GM12878 (cell line): ENCODE measurements around the gene ANKFY1. TPM values are rescaled to one million over a fixed set of nuclear protein-coding genes. Genes with fewer than 3 reads are reported as not detected.

ENCODE experiments used
- ATAC-seq: fragments of 200-7000 bp; cut with Tn5 transposase; 3 replicates; pipeline ENCODE4 v1.9.1; 2020; ENCODE audit warnings: mild to moderate bottlenecking, moderate library complexity
- BruUV-seq: library from RNA; stranded (reverse); fragments of 400-500 nt; replicated peaks from 2 replicates; lab custom pipeline; 2021; lab: Mats Ljungman, UMichigan
- CTCF ChIA-PET: fragments of 300-600 bp; sonication (Branson Sonifier 250); formaldehyde crosslinking; extraction: SDS; loops from one replicate; lab custom pipeline; 2021; ENCODE audit warnings: inconsistent platforms; lab: Yijun Ruan, JAX
- POLR2A ChIA-PET: fragments of 350-600 bp; formaldehyde crosslinking; extraction: SDS; loops from one replicate; lab custom pipeline; 2021; ENCODE audit warnings: inconsistent platforms; lab: Charles Lee
- RAD21 ChIA-PET: fragments of 300-600 bp; sonication (Branson Sonifier 250); formaldehyde crosslinking; loops from one replicate; lab custom pipeline; 2023; ENCODE audit warnings: antibody characterized with exemption; ENCODE audit not compliant: unreplicated experiment; lab: Charles Lee
- SMC1A ChIA-PET: fragments of 300-600 bp; sonication (Branson Sonifier 250); formaldehyde crosslinking; loops from one replicate; lab custom pipeline; 2023; ENCODE audit not compliant: unreplicated experiment, uncharacterized antibody; lab: Charles Lee
- DNase-seq: peaks from one replicate; pipeline ENCODE4 v3.0.0-alpha.2; 2011; ENCODE audit warnings: low read depth, low spot score
- FAIRE-seq: peaks from 3 replicates; lab custom pipeline; 2011; peaks lifted over from hg19 to GRCh38; lab: Jason Lieb, UNC
- H2AFZ ChIP-seq: 2 replicates; pipeline ENCODE4 v1.6.0; 2011; ENCODE audit warnings: low read depth, low read length, control low read depth; ENCODE audit not compliant: control insufficient read depth
- H3K27ac ChIP-seq: 2 replicates; pipeline ENCODE4 v1.5.1; 2011; ENCODE audit warnings: control low read depth; ENCODE audit not compliant: control insufficient read depth, insufficient read depth
- H3K27me3 ChIP-seq, 2 experiments: replicated peaks in 1 of 2; 2 replicates each; pipeline versions ENCODE4 v1.6.0 to v1.6.1; 2011; ENCODE audit warnings: low read length in 1 of 2; ENCODE audit not compliant: control insufficient read depth in 2 of 2, insufficient read depth in 2 of 2
- H3K36me3 ChIP-seq, 2 experiments: 2 replicates each; pipeline ENCODE4 v1.5.1; 2011; ENCODE audit warnings: low read length in 1 of 2; ENCODE audit not compliant: control insufficient read depth in 2 of 2, insufficient read depth in 2 of 2
- H3K4me1 ChIP-seq: 2 replicates; pipeline ENCODE4 v1.6.1; 2011; ENCODE audit warnings: mild to moderate bottlenecking, low read length, moderate library complexity, mixed read lengths; ENCODE audit not compliant: control insufficient read depth, insufficient read depth
- H3K4me2 ChIP-seq: 2 replicates; pipeline ENCODE4 v1.6.0; 2011; ENCODE audit warnings: control low read depth; ENCODE audit not compliant: control insufficient read depth, insufficient read depth
- H3K4me3 ChIP-seq: fragments of 200-600 bp; sonication (generic); 2 replicates; pipeline ENCODE4 v1.5.1; 2016
- H3K79me2 ChIP-seq: 2 replicates; pipeline ENCODE4 v1.6.0; 2011; ENCODE audit warnings: low read length; ENCODE audit not compliant: control insufficient read depth, insufficient read depth
- H3K9ac ChIP-seq: 2 replicates; pipeline ENCODE4 v1.8.0; 2011; ENCODE audit warnings: low read length, control low read depth, mixed read lengths; ENCODE audit not compliant: control insufficient read depth, insufficient read depth
- H3K9me3 ChIP-seq: replicated peaks from 3 replicates; pipeline ENCODE4 v1.5.1; 2011; ENCODE audit warnings: mild to moderate bottlenecking, low read length; ENCODE audit not compliant: control insufficient read depth, insufficient read depth
- H4K20me1 ChIP-seq: 2 replicates; pipeline ENCODE4 v1.6.0; 2011; ENCODE audit not compliant: control insufficient read depth, insufficient read depth
- CHD1 ChIP-seq: IDR thresholded peaks from 2 replicates; pipeline ENCODE4 v1.6.1; 2012; ENCODE audit warnings: low read depth, low read length, improper control_type of control experiment
- CREM ChIP-seq: IDR thresholded peaks from 2 replicates; pipeline ENCODE4 v1.6.1; 2014; ENCODE audit warnings: antibody characterized with exemption, low read depth
- GABPA ChIP-seq: IDR thresholded peaks from 2 replicates; pipeline ENCODE4 v1.6.1; 2014; ENCODE audit warnings: antibody characterized with exemption, low read depth, mild to moderate bottlenecking, inconsistent platforms
- HDAC2 ChIP-seq: fragments of 200-600 bp; sonication (generic); IDR thresholded peaks from 2 replicates; pipeline ENCODE4 v1.6.1; 2017
- IRF4 ChIP-seq: IDR thresholded peaks from 2 replicates; pipeline ENCODE4 v1.6.1; 2011; ENCODE audit warnings: low read depth, low read length
- KDM1A ChIP-seq: fragments of 200-600 bp; sonication (generic); IDR thresholded peaks from 2 replicates; pipeline ENCODE4 v1.6.1; 2016; ENCODE audit warnings: borderline replicate concordance
- MEF2A ChIP-seq: IDR thresholded peaks from 2 replicates; pipeline ENCODE4 v1.6.1; 2011; ENCODE audit warnings: low read depth, mild to moderate bottlenecking, low read length, moderate library complexity; ENCODE audit not compliant: insufficient read depth
- NBN ChIP-seq: fragments of 450-650 bp; IDR thresholded peaks from 2 replicates; pipeline ENCODE4 v1.6.1; 2016
- NFXL1 ChIP-seq: fragments of 450-650 bp; IDR thresholded peaks from 2 replicates; pipeline ENCODE4 v1.6.1; 2017; ENCODE audit warnings: antibody characterized with exemption, mild to moderate bottlenecking, borderline replicate concordance
- NR2F1 ChIP-seq: fragments of 450-650 bp; conservative IDR thresholded peaks from 2 replicates; pipeline ENCODE4 v1.6.1; 2017; ENCODE audit warnings: mild to moderate bottlenecking
- NRF1 ChIP-seq: conservative IDR thresholded peaks from 2 replicates; pipeline ENCODE4 v1.6.1; 2011; ENCODE audit warnings: mild to moderate bottlenecking, low read depth, low read length, improper control_type of control experiment
- RUNX3 ChIP-seq: IDR thresholded peaks from 2 replicates; pipeline ENCODE4 v1.6.1; 2012; ENCODE audit warnings: low read length, inconsistent platforms
- SRF ChIP-seq, 2 experiments: IDR thresholded peaks; 2 replicates each; pipeline ENCODE4 v1.6.1; 2011; ENCODE audit warnings: low read depth in 2 of 2, low read length in 2 of 2, mild to moderate bottlenecking in 1 of 2, moderate library complexity in 1 of 2
- TAF1 ChIP-seq: IDR thresholded peaks from 2 replicates; pipeline ENCODE4 v1.6.1; 2011; ENCODE audit warnings: mild to moderate bottlenecking, low read depth, low read length, borderline replicate concordance
- ZNF24 ChIP-seq: fragments of 450-650 bp; IDR thresholded peaks from 2 replicates; pipeline ENCODE4 v1.6.1; 2017; ENCODE audit warnings: antibody characterized with exemption, mild to moderate bottlenecking
- WGBS: methylation state at CpG from one replicate; pipeline ENCODE4 v1.1.6; 2016; ENCODE audit warnings: low lambda C conversion rate; ENCODE audit not compliant: insufficient replicate concordance, insufficient coverage; ENCODE audit errors: missing lambda C conversion rate; 5-methylcytosine and 5-hydroxymethylcytosine counted together
- in situ Hi-C: fragments of 300-500 bp; cut with MboI; formaldehyde crosslinking; loops from 9 replicates; pipeline ENCODE4 v1.14.3; 2018; ENCODE audit warnings: mixed read lengths
- intact Hi-C: fragments of 100-400 bp; cut with micrococcal nuclease; formaldehyde crosslinking; loops from one replicate; pipeline ENCODE4 v1.14.2; 2022; ENCODE audit not compliant: unreplicated experiment
- polyA plus RNA-seq, 11 experiments: library from polyadenylated mRNA; depleted of rRNA in 4 of 11; unstranded in 6 of 11; stranded (reverse) in 5 of 11; fragments of >200 nt; fragmentation: Nextera tagmentation in 4 of 11; fragmentation: Illumina TruSeq in 1 of 11; extraction: Ambion mirVana in 4 of 11; extraction: Trizol in 1 of 11; gene quantifications; 1 replicate in 1 of 11; 2 replicates in 10 of 11; pipeline versions ENCODE4 v1.2.1 to v1.2.3, GENCODE V29; 2011 to 2016; ENCODE audit warnings: inconsistent platforms in 2 of 11, missing spikeins in 2 of 11, low read depth in 1 of 11
- total RNA-seq, 4 experiments: library from RNA; depleted of rRNA in 3 of 4; stranded (reverse); fragments of >200 nt in 3 of 4; fragmentation: Illumina TruSeq in 1 of 4; extraction: Trizol in 1 of 4; gene quantifications; 2 replicates each; pipeline versions ENCODE4 v1.2.1 to v1.2.3, GENCODE V29; 2013 to 2021
- TF ChIP-seq, protein P1 (sequence below): fragments of 450-650 bp; formaldehyde crosslinking; IDR thresholded peaks from 2 replicates; pipeline ENCODE4 v1.5.0; 2022; ENCODE audit warnings: mild to moderate bottlenecking, missing genetic modification characterization
- TF ChIP-seq, protein P2 (sequence below): fragments of 450-650 bp; IDR thresholded peaks from 2 replicates; pipeline ENCODE4 v1.6.1; 2016; ENCODE audit warnings: mild to moderate bottlenecking
- TF ChIP-seq, protein P3 (sequence below): IDR thresholded peaks from 2 replicates; pipeline ENCODE4 v1.6.1; 2011; ENCODE audit warnings: borderline replicate concordance, low read depth, mild to moderate bottlenecking, moderate library complexity, mixed read lengths, low read length; ENCODE audit not compliant: insufficient read depth; ENCODE audit errors: extremely low read length

Gene ANKFY1
- total and polyA plus RNA-seq, 10 of the 15 experiments (the other 5 are each of a cell fraction or from before 2014, with no cell fraction given): 3.0 to 27.7 (median 16.4) TPM

DNA sequence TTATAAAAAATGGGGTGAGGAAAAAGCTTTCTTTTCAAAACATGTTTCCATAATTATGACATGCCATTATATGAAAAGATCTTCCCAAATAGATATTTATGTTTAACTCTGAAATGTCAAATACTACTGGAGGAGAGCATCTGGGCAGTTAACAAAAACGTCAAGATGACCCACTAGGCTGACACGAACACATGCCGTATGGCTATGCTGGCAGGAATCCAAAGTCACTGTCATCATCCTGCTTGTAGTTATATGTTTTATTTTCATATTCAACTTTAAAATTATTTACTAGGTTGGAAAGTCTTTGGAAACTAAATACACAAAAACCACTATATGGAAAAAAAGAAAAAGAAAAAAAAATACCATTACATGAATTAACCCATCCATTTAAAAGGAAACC lies 27.3 kb downstream of the ANKFY1 start (continued):
- TF ChIP-seq, protein P1, sequence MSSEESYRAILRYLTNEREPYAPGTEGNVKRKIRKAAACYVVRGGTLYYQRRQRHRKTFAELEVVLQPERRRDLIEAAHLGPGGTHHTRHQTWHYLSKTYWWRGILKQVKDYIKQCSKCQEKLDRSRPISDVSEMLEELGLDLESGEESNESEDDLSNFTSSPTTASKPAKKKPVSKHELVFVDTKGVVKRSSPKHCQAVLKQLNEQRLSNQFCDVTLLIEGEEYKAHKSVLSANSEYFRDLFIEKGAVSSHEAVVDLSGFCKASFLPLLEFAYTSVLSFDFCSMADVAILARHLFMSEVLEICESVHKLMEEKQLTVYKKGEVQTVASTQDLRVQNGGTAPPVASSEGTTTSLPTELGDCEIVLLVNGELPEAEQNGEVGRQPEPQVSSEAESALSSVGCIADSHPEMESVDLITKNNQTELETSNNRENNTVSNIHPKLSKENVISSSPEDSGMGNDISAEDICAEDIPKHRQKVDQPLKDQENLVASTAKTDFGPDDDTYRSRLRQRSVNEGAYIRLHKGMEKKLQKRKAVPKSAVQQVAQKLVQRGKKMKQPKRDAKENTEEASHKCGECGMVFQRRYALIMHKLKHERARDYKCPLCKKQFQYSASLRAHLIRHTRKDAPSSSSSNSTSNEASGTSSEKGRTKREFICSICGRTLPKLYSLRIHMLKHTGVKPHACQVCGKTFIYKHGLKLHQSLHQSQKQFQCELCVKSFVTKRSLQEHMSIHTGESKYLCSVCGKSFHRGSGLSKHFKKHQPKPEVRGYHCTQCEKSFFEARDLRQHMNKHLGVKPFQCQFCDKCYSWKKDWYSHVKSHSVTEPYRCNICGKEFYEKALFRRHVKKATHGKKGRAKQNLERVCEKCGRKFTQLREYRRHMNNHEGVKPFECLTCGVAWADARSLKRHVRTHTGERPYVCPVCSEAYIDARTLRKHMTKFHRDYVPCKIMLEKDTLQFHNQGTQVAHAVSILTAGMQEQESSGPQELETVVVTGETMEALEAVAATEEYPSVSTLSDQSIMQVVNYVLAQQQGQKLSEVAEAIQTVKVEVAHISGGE (CRISPR knock-in tag): no peak
- TF ChIP-seq IRF4 (no peak), NR2F1 (no peak)

DNA sequence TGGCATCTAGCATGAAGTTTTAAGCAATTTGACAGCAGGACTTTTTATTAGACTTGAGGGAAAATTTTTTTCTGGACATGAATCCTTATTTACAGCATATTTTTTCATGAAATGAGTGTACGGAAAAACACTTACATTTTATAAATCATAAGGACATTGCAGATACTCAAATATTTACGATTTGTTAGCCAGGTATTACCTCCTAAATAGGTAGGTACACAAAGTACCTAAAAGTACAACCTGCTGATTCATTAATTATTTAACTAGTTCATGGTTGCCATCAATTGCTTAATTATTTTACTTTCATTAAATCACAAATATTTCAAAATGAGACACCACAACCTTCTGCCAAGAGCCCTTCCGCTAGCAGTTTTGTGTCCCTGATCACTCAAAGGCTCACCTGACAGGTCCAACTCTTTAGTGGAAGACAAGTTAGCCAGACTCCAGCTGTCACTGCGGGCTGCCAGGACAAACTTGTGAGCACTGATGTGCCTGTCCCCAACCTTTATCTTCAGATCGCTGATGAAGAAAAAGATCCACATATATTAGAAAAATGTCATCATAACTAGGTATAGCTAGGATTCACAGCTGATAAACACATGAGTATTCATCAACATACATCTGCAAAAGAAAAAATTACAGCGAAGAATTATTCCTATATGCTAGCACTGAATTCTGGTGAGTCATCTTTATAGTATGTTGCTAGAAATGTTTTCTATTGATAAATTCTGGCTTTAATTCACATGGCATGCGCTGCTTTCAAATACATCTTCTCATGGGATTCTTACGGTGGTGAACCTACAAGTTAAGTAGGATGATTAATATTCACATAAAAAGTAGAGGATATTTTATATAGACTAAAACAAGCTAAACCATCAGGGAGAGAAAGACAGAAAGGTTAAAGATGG lies 28.2 kb downstream of the ANKFY1 start:
- ChIA-PET POLR2A (interaction anchor here (0.6 kb wide), 1 partner anchor 15 kb away, joined by 4 read pairs; no protein-coding TSS in a partner anchor), SMC1A (interaction anchor here (1.8 kb wide), 1 partner anchor 20 kb away, joined by 7 read pairs; no protein-coding TSS in a partner anchor), CTCF (interaction anchor here (0.9 to 1.1 kb wide), 2 partner anchors 20 to 69 kb away, joined by 3 to 4 read pairs; no protein-coding TSS in a partner anchor), RAD21 (no interaction called here)
- ATAC-seq: no peak
- Histone ChIP-seq H3K27ac (no peak overlapping the region), H2AFZ (no peak overlapping the region), H3K4me3 (no peak overlapping the region), H4K20me1 (no peaks in the 10 kb centered on the region), H3K4me1 (no peaks in the 10 kb centered on the region), H3K79me2 (no peaks in the 10 kb centered on the region), H3K4me2 (no peak overlapping the region), H3K9ac (no peak overlapping the region), H3K27me3 (no peaks in the 10 kb centered on the region), H3K36me3 (peaks cover 3 to 35% of the 10 kb centered on the region in 2 experiments), H3K9me3 (no peaks in the 10 kb centered on the region)
- intact Hi-C loops: no loop called here
- BruUV-seq: no TSS peak
- no peak for FAIRE-seq
- 97% methylated on average over 8 of the region's 8 CpGs for WGBS
- in situ Hi-C loops: no loop called here
- no peak for DNase-seq
- TF ChIP-seq HDAC2 (no peak), MEF2A (no peak), KDM1A (no peak), TAF1 (no peak), RUNX3 (no peak), NBN (no peak), NFXL1 (no peak), CHD1 (no peak), NRF1 (no peak), CREM (no peak), ZNF24 (no peak), GABPA (no peak), SRF (IDR thresholded peaks at IDR 0.05; ENCODE audit: low read depth in 2 of 2, low read length in 2 of 2) (no peak)
- TF ChIP-seq, protein P2, sequence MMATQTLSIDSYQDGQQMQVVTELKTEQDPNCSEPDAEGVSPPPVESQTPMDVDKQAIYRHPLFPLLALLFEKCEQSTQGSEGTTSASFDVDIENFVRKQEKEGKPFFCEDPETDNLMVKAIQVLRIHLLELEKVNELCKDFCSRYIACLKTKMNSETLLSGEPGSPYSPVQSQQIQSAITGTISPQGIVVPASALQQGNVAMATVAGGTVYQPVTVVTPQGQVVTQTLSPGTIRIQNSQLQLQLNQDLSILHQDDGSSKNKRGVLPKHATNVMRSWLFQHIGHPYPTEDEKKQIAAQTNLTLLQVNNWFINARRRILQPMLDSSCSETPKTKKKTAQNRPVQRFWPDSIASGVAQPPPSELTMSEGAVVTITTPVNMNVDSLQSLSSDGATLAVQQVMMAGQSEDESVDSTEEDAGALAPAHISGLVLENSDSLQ: no peak
- TF ChIP-seq, protein P3, sequence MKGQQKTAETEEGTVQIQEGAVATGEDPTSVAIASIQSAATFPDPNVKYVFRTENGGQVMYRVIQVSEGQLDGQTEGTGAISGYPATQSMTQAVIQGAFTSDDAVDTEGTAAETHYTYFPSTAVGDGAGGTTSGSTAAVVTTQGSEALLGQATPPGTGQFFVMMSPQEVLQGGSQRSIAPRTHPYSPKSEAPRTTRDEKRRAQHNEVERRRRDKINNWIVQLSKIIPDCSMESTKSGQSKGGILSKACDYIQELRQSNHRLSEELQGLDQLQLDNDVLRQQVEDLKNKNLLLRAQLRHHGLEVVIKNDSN: no peak
